Measurements from ENCODE around the gene CZIB. TPM values are rescaled to one million over a fixed set of nuclear protein-coding genes. Genes with fewer than 3 reads are reported as not detected.

Gene CZIB
- 28.0 TPM for total RNA-seq

DNA sequence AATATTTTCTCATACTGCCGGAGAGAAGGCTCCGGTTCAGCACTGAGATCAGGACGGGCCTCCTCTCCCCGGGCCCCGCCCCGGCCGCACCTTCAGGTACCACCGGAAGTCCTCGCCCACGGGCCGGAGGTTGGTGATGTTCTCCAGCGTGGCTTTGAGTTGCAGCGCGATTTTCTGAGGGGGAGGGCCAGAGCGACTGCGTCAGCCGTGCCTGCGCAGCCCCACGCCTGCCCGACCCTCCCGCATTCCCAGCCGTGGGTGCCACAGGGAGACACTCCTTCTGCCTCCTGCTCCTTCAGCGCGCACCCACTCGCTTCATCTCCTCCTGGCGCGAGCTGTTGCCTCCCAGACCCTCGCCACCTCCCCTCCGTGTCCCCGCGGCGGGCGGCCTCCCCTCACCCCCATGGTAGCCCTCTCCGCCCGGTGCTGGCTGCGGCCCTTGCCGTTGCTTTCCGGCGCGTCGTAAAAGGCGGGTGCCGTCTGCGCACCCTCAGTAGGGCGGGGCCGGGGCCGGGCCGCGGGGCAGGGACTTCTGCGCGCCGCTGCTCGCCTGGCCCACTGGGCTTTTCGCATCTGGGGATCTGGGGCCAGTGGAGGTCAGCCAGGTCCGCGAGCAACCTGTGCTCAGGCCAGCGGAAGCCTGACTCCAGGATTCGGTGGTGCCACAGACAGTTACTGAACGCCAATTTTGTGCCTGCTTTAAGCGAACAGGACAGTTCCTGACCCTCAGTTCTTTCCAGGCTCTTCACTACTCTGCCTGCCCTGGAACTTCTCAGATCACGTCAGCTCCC, at the start of gene CZIB:
CZIB (minus strand) TSS at position 464 of the 791 bp plus-strand sequence; CDS start at position 405, 59 bp downstream.
- ATAC-seq, result peak; percentile 96

- no peak for ATAC-seq
These were observed 49.7 kb upstream of the CZIB start for GRCh38 chr1:53270107-53270506.

DNA sequence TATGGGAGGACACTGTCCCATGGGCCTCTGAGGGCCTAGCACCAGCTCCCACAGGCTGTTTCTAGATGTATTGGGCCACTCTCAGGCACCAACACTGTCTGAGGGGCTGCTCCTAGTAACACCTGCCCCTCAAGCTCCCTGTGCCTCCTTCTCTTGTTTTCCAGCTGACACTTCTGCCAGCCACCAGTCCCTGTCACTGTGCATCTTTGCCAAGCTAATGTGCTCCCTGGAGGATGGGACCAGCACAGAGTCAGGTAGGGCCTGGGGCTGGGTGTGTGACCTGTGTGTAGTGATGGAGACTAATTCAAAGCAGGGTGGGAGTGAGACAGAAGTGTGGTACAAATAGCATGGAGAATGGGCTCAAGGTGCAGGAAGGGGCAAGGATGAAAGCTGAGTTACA, 47.3 kb upstream of the CZIB start:
- no peak for ATAC-seq

DNA sequence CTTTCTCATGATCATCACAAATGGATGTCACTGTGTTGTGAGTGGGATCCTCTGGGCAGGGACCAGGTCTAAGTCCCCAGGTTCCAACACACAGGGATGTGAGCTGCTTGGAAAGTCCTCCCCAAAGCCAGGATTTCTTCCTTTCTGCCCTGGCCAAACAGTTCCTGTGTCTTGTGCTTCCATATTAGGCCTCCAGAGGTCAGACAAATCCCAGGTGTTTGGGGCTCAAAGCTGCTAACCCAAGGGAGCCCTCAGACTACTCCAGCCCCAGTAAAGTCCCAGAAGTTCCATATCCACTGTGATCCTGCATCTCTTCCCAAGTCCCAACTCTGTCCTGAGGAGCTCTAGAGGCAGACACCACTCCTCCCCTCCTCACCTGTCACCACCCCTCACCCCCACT, 45.6 kb upstream of the CZIB start:
- ATAC-seq, result peak; percentile 54

DNA sequence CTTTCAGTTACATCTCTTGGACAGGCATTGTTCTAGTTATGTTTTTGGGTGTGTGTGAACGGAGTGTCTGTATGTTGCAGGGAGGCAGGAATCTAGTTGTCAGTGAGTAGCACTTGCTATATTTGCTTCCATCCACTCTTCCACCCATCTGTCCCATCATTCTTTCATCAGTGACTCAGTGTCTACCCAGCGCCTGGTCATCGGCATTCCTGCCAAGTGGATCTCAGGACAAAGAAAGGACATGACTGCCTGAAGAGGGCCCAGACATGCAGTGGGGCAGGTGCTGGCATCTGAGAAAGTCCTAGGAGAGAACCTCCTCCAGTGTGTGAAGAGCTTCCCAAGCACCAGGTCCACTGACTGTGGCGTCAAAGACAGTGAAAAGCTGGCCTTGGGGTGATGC, 45.1 kb upstream of the CZIB start:
- ATAC-seq, result no peak

GRCh38 chr1:53264048-53264447, 43.6 kb upstream of the CZIB start:
- ATAC-seq, result no peak

GRCh38 chr1:53262000-53262399, 41.6 kb upstream of the CZIB start:
- no peak for ATAC-seq

DNA sequence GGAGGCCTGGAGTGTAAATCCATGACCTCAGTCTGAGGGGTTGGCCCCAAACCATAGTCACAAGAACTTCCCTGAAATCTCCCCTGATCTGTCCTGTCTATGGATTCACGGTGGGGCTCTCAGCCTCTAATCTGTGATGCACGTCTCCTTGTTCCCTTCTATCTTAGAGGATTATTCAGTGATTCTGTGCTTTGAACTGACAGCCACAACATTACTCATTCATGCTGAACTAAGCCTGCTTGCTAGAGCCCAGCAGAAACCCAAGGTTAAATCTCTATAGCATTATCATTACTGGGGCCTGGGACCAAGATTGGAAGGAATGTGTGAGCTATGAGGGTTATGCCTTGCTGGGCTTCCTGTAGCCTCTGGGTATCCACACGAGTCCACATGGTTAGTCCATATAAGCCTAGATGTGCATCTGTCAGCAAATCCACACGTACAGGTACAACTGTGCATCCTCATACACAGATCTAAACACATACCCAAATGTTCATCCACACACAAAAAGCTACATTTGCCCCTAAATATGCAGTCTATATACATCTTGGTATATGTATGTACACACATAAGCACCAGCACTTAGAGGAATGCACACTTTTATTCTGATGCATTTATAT, 40.3 kb upstream of the CZIB start:
- ATAC-seq, result no peak

- ATAC-seq, result no peak
These were observed 39.5 kb upstream of the CZIB start for GRCh38 chr1:53259932-53260331.

DNA sequence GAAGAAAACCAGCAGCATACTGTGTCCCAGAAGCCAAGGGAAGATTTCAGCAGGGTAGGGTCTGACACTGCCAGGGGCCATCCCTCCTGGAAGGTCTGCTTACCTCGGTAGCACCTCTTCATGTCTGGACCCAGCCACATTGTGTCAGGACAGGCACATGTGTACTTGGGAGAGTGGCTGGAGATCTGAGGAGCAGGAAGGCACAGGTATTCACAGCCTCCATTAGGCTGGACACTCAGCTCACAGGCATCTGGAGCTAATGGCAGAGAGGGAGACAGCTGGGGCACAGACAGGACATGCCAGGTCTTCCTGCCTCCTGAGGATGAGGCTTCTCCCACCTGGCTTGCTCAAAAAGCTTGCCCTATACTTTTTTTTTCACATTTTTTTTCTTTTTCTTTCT, 37.8 kb upstream of the CZIB start:
- ATAC-seq, result no peak

DNA sequence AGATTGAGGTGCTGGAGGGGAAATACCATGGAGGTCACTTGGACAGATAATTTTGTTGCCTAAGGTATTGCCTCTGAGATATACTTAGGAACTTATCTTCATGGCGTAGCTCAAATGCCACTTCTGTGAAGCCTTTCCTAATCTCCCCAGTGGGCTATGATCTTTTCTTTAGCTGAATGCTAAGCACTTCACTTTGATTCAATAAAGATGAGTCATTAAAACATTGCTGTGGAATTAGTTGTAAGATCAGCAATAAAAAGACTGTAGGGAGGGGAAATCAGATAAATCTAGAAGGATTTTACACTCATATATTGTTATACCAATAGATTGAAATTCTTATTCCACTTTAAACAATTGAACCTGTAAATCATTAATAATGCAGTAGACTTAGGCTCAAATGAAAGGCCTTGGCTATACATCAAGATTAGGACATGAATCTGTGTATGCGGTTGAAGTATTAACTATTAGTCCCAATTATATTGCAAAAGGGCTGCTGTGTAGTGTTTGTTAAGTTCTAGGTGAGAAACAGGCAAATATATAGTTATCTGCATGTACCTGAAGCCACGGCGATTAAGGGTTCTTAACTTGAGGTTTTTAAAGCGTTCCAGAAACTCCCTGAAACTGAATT, 37.1 kb upstream of the CZIB start:
- ATAC-seq, result no peak

- ATAC-seq, result peak; percentile 70
These were observed 36.3 kb upstream of the CZIB start for GRCh38 chr1:53256511-53257453.

DNA sequence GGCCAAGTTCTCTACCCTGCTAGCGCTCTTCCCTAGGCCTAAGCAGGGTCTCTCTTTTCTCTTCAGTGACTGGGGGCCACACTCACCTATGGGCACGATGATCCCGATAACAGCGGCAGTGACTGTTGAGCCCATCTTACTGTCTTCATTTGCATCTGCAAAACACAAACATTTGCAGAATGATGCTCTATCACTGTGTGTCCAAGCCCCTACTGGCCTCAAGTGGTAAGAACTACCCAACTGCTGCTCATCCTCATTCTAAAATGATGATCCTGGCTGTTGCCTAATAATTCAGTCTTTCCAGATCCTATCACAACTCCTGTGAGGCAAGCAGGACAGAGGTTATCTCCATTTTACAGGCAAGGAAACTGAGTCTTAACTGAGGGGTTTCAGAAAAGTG, 34.6 kb upstream of the CZIB start:
- ATAC-seq, result no peak

GRCh38 chr1:53254011-53254640, 33.7 kb upstream of the CZIB start:
- ATAC-seq, result no peak

- ATAC-seq, result no peak
These were observed 29.9 kb upstream of the CZIB start for GRCh38 chr1:53250325-53250724.

DNA sequence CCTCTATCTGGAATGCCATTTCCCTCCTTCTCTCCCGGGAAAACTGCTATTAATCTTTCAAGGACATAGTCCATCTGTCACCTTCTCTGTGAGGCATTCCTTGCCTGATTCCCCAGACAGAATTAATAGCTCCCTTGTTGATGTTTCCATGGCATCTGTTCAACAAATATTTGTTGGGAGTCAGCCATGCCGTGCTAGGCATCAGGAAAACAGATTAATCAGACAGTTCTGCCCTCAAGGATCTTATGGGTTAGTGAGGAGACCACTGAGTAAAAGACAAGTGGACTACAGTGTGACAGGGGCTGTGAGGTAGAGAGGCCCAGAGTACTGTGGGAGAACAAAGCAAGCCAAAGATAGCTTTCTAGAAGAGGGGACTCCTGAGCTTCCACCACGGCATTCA, 29.3 kb upstream of the CZIB start:
- no peak for ATAC-seq

- no peak for ATAC-seq
These were observed 26.1 kb upstream of the CZIB start for GRCh38 chr1:53246261-53247134.

DNA sequence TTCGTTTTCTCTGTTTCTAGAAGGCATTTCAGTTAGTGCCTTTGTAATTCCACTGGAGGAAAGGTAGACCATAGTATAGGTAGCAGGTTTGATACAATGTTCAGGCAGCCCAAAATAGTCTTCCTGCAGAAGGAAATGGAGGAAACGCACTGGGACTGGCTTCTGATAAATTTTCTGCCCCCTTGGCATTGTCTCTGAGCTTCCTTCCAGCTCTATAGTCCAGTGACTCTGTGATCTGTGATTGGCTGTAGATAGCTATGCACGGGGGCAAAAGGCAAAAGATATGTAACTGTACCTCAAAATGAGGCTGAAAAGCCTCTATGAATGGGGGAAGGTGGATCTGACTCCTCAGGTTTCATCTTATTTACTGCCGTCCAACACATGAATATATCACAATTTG, 23.7 kb upstream of the CZIB start:
- ATAC-seq, result no peak

GRCh38 chr1:53242381-53242780, 21.9 kb upstream of the CZIB start:
- no peak for ATAC-seq

DNA sequence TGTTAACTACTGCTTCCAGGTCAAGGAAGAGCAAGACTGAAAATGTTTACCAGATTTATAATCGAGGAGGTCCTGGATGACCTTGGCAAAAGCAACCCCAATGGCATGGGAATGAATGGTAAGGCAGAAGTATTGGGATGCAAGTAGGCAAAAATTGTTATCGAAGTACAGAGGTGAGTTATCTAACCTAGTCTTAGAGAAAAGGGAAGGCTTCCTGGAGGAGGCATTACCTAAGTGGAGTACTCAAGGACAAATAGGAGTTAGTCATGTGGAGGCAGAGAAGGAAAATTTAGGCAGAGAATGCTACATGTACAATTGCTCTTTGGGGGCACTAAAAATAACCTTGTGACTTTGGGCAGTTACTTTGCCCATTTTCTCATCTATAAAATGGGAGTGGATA, 21.4 kb upstream of the CZIB start:
- no peak for ATAC-seq
